ENCODE measurements around the gene CYP3A4. TPM values are rescaled to one million over a fixed set of nuclear protein-coding genes. Genes with fewer than 3 reads are reported as not detected.
"Not testable (repeated sequence)": the region's sequence is repeated elsewhere in the genome, so short reads cannot be mapped to it uniquely, and the experiment has no call there.

The CYP3A4 gene
- total and polyA plus RNA-seq, 5 donors = 0.16 TPM; not detected in 4

DNA sequence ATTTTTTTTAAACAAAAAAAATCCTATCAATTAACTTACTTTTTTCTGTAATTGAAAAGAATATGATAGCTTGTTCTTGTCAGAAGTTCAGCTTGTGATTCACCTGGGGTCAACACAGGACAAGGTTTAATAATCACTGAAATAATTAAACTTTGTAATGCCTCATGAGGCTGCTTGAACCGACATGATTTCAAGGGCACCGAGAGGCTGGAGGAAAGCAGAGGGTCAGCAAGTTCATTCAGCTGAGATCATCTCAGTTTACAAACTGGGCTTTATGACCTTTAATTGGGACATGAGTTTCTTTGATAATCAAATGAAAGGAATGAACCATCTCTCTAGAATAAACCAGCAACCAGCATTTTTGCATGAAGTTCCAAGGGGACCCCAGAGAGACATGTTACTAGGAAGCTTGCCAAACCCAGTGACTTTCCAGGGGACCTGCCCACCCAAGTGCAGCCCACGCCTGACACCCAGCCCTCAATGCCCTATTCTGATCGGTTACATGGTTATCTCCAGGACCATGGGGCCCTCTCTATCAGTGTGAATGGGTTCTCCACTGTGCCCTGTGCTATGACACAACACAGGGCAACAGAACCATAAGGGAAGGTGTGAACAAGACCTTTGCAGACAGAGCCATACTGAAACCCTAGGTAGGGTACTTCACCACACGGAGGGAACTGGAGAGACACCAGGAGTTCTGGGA is 7.8 kb upstream of the CYP3A4 start:
- DNase-seq (no peak), ATAC-seq (no peak)
- H3K4me1 ChIP-seq (ENCODE audit: control insufficient read depth, insufficient read depth, low read length) = no peaks in the 10 kb centered on the region
- intact Hi-C loops (cut with DNase I) = no loop called here
- no peaks in the 10 kb centered on the region for H3K9me3 ChIP-seq (ENCODE audit: control insufficient read depth, low read length)
- H3K27me3 ChIP-seq (ENCODE audit: control insufficient read depth, insufficient read depth) = no peaks in the 10 kb centered on the region
- H3K4me3 ChIP-seq (ENCODE audit: low read length) = no peak overlapping the region
- WGBS = 52% methylated on average over 5 of the region's 5 CpGs
- H3K27ac ChIP-seq (ENCODE audit: low read length) = no peak overlapping the region

DNA sequence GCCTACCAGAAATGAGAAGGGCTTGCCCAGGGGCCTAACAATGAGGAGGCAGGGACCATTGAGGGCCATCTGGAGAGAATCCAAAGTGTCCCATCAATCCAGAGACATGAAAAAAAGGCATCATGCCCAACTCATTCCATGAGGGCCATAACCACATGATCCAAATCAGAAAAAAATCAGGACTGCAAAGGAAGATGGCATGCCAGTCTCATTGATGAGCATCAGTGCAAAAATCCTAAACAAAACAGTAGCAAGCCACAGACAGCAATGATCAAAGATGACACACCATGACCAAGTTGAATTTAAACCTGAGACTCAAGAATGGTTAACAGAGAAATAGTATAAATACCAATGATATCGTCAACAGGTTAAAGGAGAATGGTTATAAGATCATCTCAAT is 7.0 kb upstream of the CYP3A4 start:
- WGBS = 72% methylated on average over 1 of the region's 1 CpG
- no peak for DNase-seq

GRCh38 chr7:99790407-99790806 is 6.4 kb upstream of the CYP3A4 start:
- H3K9me3 ChIP-seq (ENCODE audit: control insufficient read depth, low read length) = no peaks in the 10 kb centered on the region
- H3K4me1 ChIP-seq (ENCODE audit: control insufficient read depth, insufficient read depth, low read length) = no peaks in the 10 kb centered on the region
- DNase-seq (no peak), ATAC-seq (no peak)
- H3K27me3 ChIP-seq (ENCODE audit: control insufficient read depth, insufficient read depth) = no peaks in the 10 kb centered on the region
- H3K4me3 ChIP-seq (ENCODE audit: low read length) = no peak overlapping the region
- WGBS = 77% methylated on average over 3 of the region's 3 CpGs
- no peak overlapping the region for H3K27ac ChIP-seq (ENCODE audit: low read length)
- intact Hi-C loops (cut with DNase I) = no loop called here

More for the DNA sequence above, 7.0 kb upstream of the CYP3A4 start:
- Histone ChIP-seq H3K4me3 (ENCODE audit: low read length) (no peak overlapping the region), H3K9me3 (ENCODE audit: control insufficient read depth, low read length) (no peaks in the 10 kb centered on the region), H3K27me3 (ENCODE audit: control insufficient read depth, insufficient read depth) (no peaks in the 10 kb centered on the region), H3K4me1 (ENCODE audit: control insufficient read depth, insufficient read depth, low read length) (no peaks in the 10 kb centered on the region), H3K27ac (ENCODE audit: low read length) (no peak overlapping the region)
- ATAC-seq = no peak
- intact Hi-C loops (cut with DNase I) = no loop called here

GRCh38 chr7:99789441-99790070 is 5.6 kb upstream of the CYP3A4 start:
- DNase-seq (no peak), ATAC-seq (no peak)
- no peak overlapping the region for H3K27ac ChIP-seq (ENCODE audit: low read length)
- H3K9me3 ChIP-seq (ENCODE audit: control insufficient read depth, low read length) = no peaks in the 10 kb centered on the region
- no peak overlapping the region for H3K4me3 ChIP-seq (ENCODE audit: low read length)
- H3K27me3 ChIP-seq (ENCODE audit: control insufficient read depth, insufficient read depth) = no peaks in the 10 kb centered on the region
- intact Hi-C loops (cut with DNase I) = no loop called here
- H3K4me1 ChIP-seq (ENCODE audit: control insufficient read depth, insufficient read depth, low read length) = no peaks in the 10 kb centered on the region
- WGBS = 61% methylated on average over 4 of the region's 4 CpGs

- ATAC-seq (no peak), DNase-seq (no peak)
- H3K4me3 ChIP-seq (ENCODE audit: low read length) = no peak overlapping the region
- H3K9me3 ChIP-seq (ENCODE audit: control insufficient read depth, low read length) = no peaks in the 10 kb centered on the region
- intact Hi-C loops (cut with DNase I) = no loop called here
- H3K4me1 ChIP-seq (ENCODE audit: control insufficient read depth, insufficient read depth, low read length) = no peaks in the 10 kb centered on the region
- WGBS = 55% methylated on average over 2 of the region's 2 CpGs
- no peaks in the 10 kb centered on the region for H3K27me3 ChIP-seq (ENCODE audit: control insufficient read depth, insufficient read depth)
- no peak overlapping the region for H3K27ac ChIP-seq (ENCODE audit: low read length)
These were observed 4.6 kb upstream of the CYP3A4 start for GRCh38 chr7:99788554-99788953.

DNA sequence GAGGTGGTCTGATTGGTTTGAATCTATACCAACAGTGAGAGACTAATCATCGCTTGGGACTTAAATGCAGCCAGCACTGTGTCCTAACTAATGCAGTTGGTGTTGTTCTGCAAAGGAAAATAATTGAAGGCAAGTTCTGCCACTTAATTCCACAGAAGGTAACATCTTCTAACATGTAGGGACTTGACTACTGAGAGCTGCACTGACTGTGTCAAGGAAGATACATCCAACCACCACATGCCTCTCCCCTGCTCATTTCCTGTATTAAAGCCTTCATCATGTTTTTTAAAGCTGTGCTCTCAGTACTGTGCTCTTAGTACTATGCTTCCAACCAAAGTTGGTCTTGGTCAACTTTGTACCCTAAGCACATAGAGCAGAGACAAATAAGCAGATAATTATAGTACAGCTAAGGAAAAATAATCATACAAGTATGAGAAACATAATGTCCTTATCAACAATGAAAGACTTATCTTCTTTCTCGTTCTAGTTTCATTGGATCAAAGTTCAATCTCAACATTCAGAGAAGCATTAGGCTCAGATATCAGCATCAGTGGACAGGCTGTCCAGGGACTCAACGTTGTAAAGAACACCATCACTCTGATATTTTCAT is 2.8 kb upstream of the CYP3A4 start:
- no peaks in the 10 kb centered on the region for H3K4me1 ChIP-seq (ENCODE audit: control insufficient read depth, insufficient read depth, low read length)
- H3K27ac ChIP-seq (ENCODE audit: low read length) = no peak overlapping the region
- H3K4me3 ChIP-seq (ENCODE audit: low read length) = no peak overlapping the region
- H3K27me3 ChIP-seq (ENCODE audit: control insufficient read depth, insufficient read depth) = no peaks in the 10 kb centered on the region
- WGBS = 53% methylated on average over 3 of the region's 3 CpGs
- DNase-seq (no peak), ATAC-seq (no peak)
- H3K9me3 ChIP-seq (ENCODE audit: control insufficient read depth, low read length) = no peaks in the 10 kb centered on the region
- intact Hi-C loops (cut with DNase I) = no loop called here

DNA sequence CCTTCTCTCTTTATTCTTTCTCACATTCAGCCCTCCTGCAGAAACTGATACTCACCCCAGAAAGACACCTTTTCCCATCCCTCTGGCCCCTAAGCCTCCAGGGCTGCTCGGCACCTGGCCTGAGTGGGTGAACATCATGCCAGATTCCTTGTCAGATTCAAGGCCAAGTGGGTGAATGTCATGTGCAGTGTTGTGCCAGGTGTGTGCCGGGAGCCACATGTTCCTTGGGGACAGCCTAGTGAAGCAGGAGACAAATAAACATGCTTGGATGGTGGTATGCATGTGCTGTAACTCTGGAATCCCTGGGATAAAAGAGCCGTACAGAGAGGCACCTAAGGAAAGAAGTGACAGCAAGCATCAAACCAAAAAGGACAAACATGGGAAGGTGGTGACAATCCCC is 1.7 kb upstream of the CYP3A4 start:
- H3K27me3 ChIP-seq (ENCODE audit: control insufficient read depth, insufficient read depth); H3K4me3 ChIP-seq (ENCODE audit: low read length); intact Hi-C loops (cut with DNase I); DNase-seq; H3K9me3 ChIP-seq (ENCODE audit: control insufficient read depth, low read length); H3K27ac ChIP-seq (ENCODE audit: low read length); ATAC-seq; H3K4me1 ChIP-seq (ENCODE audit: control insufficient read depth, insufficient read depth, low read length): not testable (repeated sequence)
- 74% methylated on average over 3 of the region's 3 CpGs for WGBS

GRCh38 chr7:99782012-99782953 is 1.7 kb downstream of the CYP3A4 start:
- H3K4me3 ChIP-seq (ENCODE audit: low read length) = no peak overlapping the region
- no peaks in the 10 kb centered on the region for H3K27me3 ChIP-seq (ENCODE audit: control insufficient read depth, insufficient read depth)
- H3K9me3 ChIP-seq (ENCODE audit: control insufficient read depth, low read length) = no peaks in the 10 kb centered on the region
- H3K4me1 ChIP-seq (ENCODE audit: control insufficient read depth, insufficient read depth, low read length) = no peaks in the 10 kb centered on the region
- 68% methylated on average over 5 of the region's 5 CpGs for WGBS
- intact Hi-C loops (cut with DNase I) = no loop called here
- no peak overlapping the region for H3K27ac ChIP-seq (ENCODE audit: low read length)
- DNase-seq = no peak
- ATAC-seq = no peak

DNA sequence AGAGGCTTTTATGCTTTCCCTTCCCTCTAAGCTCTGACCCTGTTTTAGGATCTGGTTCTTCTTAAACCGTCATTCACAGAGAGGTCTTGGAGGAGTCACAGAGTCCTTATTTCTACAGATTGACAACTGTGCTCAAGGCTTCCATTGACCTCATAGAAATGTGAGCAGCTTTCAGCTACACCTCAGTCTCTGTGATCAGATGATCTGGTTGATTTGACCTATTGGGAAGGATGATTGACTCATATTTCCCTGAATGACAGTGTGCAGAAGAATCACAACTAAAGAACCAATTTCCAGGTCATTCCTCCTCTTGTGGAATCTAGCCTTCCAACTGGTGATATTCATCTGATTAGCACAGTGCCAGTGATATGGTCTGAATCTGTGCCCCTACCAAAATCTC is 3.4 kb downstream of the CYP3A4 start:
- DNase-seq (no peak), ATAC-seq (no peak)
- intact Hi-C loops (cut with DNase I) = no loop called here
- Histone ChIP-seq H3K27ac (ENCODE audit: low read length) (no peak overlapping the region), H3K4me1 (ENCODE audit: control insufficient read depth, insufficient read depth, low read length) (no peaks in the 10 kb centered on the region), H3K4me3 (ENCODE audit: low read length) (no peak overlapping the region), H3K9me3 (ENCODE audit: control insufficient read depth, low read length) (no peaks in the 10 kb centered on the region), H3K27me3 (ENCODE audit: control insufficient read depth, insufficient read depth) (no peaks in the 10 kb centered on the region)
- WGBS = 78% methylated on average over 1 of the region's 1 CpG

DNA sequence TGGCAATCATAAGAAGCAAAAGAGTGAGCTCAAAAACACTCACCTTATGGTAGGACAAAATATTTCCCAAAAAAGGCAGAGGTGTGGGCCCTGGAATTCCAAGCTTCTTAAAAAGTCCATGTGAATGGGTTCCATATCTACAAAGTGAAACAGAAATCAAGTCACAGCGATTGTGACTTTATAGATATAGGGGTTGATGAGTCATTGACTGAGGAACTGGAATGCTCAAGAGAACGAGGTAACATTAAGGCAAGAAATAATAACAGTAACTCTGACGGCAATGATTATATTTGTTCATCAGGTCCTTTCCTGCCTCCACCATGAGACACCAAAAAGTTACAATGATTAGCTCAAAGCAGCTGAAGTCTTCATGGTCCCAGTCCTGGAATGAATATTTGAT is 4.0 kb downstream of the CYP3A4 start:
- DNase-seq (no peak), ATAC-seq (no peak)
- 75% methylated on average over 3 of the region's 3 CpGs for WGBS
- no peak overlapping the region for H3K27ac ChIP-seq (ENCODE audit: low read length)
- intact Hi-C loops (cut with DNase I) = no loop called here
- no peaks in the 10 kb centered on the region for H3K9me3 ChIP-seq (ENCODE audit: control insufficient read depth, low read length)
- no peaks in the 10 kb centered on the region for H3K4me1 ChIP-seq (ENCODE audit: control insufficient read depth, insufficient read depth, low read length)
- H3K27me3 ChIP-seq (ENCODE audit: control insufficient read depth, insufficient read depth) = no peaks in the 10 kb centered on the region
- no peak overlapping the region for H3K4me3 ChIP-seq (ENCODE audit: low read length)

- intact Hi-C loops (cut with DNase I) = no loop called here
- DNase-seq (no peak), ATAC-seq (no peak)
- 80% methylated on average over 5 of the region's 5 CpGs for WGBS
- Histone ChIP-seq H3K9me3 (ENCODE audit: control insufficient read depth, low read length) (no peaks in the 10 kb centered on the region), H3K4me3 (ENCODE audit: low read length) (no peak overlapping the region), H3K27me3 (ENCODE audit: control insufficient read depth, insufficient read depth) (no peaks in the 10 kb centered on the region), H3K27ac (ENCODE audit: low read length) (no peak overlapping the region), H3K4me1 (ENCODE audit: control insufficient read depth, insufficient read depth, low read length) (no peaks in the 10 kb centered on the region)
These were observed 5.1 kb downstream of the CYP3A4 start for GRCh38 chr7:99778880-99779279.

Data from right cardiac atrium (tissue), 5 donors.